HFFc6 (cell line): ENCODE results near the gene PTPRD. TPM values are rescaled to one million over a fixed set of nuclear protein-coding genes. Genes with fewer than 3 reads are reported as not detected.

Experiments
- DNase-seq: peaks from one replicate; pipeline ENCODE4 v3.0.0-alpha.2; 2018
- H3K27ac Mint-ChIP-seq: 2 replicates; pipeline ENCODE4 v1.8.0; 2020; ENCODE audit warnings: mild to moderate bottlenecking, mixed read lengths
- H3K27me3 Mint-ChIP-seq: 2 replicates; pipeline ENCODE4 v1.8.0; 2021; ENCODE audit warnings: mild to moderate bottlenecking, moderate library complexity, mixed read lengths; ENCODE audit not compliant: insufficient read depth
- H3K36me3 Mint-ChIP-seq: 2 replicates; pipeline ENCODE4 v1.8.0; 2021; ENCODE audit warnings: low read depth, mixed read lengths
- H3K4me1 Mint-ChIP-seq: 2 replicates; pipeline ENCODE4 v1.8.0; 2020; ENCODE audit warnings: low read depth, mixed read lengths
- H3K4me3 Mint-ChIP-seq: 2 replicates; pipeline ENCODE4 v1.8.0; 2020; ENCODE audit warnings: mild to moderate bottlenecking, moderate library complexity, mixed read lengths
- H3K9me3 Mint-ChIP-seq: 2 replicates; pipeline ENCODE4 v1.8.0; 2020; ENCODE audit warnings: mild to moderate bottlenecking, mixed read lengths
- CTCF ChIP-seq: fragments of 200-600 bp; sonication (generic); IDR thresholded peaks from 2 replicates; pipeline ENCODE4 v1.5.0; 2021; ENCODE audit warnings: antibody characterized with exemption, mild to moderate bottlenecking
- total RNA-seq, 6 experiments: library from RNA; stranded (reverse); fragmentation: NEBNext Ultra II Directional; extraction: Animal tissue kit (Norgen Biotek cat#: 25700); gene quantifications; 2 replicates in 1 of 6; 3 replicates in 5 of 6; pipeline ENCODE4 v1.2.3, GENCODE V29; 2021

PTPRD gene
- total RNA-seq, 6 experiments from 2014 or later: not detected

DNA sequence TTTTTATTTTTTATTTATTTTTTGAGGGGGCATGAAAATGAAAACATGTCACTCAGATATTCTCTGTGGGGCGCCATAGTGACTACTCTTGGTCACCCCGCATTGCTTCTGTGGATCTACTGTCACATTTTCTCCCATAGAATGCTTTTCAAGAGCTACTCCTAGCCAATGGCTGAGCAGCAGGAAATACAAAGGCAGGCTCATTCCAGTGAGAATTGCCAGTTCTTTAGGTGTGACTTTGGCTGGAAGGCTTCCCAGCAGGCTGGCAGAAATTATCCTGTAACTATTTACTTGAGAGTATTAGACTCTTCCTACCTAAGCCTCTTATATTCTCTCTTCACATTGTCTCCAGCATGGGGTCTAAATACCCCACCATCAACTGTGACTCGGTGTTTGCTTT is 21.0 kb upstream of the PTPRD start:
- no peak for TF ChIP-seq CTCF
- no peak overlapping the region for H3K27ac Mint-ChIP-seq
- no peaks in the 10 kb centered on the region for H3K27me3 Mint-ChIP-seq
- no peak overlapping the region for H3K4me3 Mint-ChIP-seq
- no peak for DNase-seq
- no peaks in the 10 kb centered on the region for H3K4me1 Mint-ChIP-seq
- no peaks in the 10 kb centered on the region for H3K36me3 Mint-ChIP-seq
- H3K9me3 Mint-ChIP-seq: peaks cover 6% of the 10 kb centered on the region; the same call in 1 of the 2 replicates

GRCh38 chr9:10614196-10614800 is 1.5 kb upstream of the PTPRD start:
- Mint-ChIP-seq H3K36me3 (no peaks in the 10 kb centered on the region), H3K4me1 (no peaks in the 10 kb centered on the region), H3K9me3 (peaks cover 27% of the 10 kb centered on the region), H3K27me3 (peaks cover 7% of the 10 kb centered on the region), H3K4me3 (no peak overlapping the region), H3K27ac (no peak overlapping the region)
- DNase-seq: no peak
- no peak for TF ChIP-seq CTCF

DNA sequence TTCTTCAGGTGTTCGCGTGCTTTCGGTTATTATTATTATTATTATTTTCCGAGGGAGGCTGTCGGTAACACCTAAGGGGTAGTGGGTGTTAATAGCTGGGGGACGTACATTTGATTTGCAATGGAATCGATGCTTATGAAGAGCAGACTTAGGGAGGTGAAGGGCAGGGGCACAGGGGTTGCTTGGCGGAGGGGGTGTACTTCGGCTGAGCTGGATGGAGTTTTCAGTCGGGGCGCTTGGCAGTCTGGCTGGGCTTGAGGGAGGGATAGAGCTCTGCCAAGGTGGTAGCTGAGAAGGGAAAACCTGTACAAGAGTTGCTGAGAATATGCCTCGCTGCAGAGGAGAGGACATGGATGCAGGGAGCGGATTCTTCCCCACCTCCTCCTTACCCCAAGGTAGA is 617 bp upstream of the PTPRD start:
- peaks cover 7% of the 10 kb centered on the region for H3K27me3 Mint-ChIP-seq

GRCh38 chr9:10605388-10605787 is 7.4 kb downstream of the PTPRD start:
- DNase-seq: no peak
- Mint-ChIP-seq H3K27me3 (no peaks in the 10 kb centered on the region; the same call in 1 of the 2 replicates), H3K4me1 (no peaks in the 10 kb centered on the region), H3K4me3 (no peak overlapping the region), H3K36me3 (no peaks in the 10 kb centered on the region), H3K9me3 (peaks cover 3% of the 10 kb centered on the region; the same call in 1 of the 2 replicates), H3K27ac (no peak overlapping the region)
- no peak for TF ChIP-seq CTCF

More for the DNA sequence above, 617 bp upstream of the PTPRD start:
- no peak overlapping the region for H3K4me3 Mint-ChIP-seq
- peaks cover 22% of the 10 kb centered on the region for H3K9me3 Mint-ChIP-seq
- no peaks in the 10 kb centered on the region for H3K4me1 Mint-ChIP-seq
- no peaks in the 10 kb centered on the region for H3K36me3 Mint-ChIP-seq
- no peak overlapping the region for H3K27ac Mint-ChIP-seq
- TF ChIP-seq CTCF: no peak
- DNase-seq: no peak

DNA sequence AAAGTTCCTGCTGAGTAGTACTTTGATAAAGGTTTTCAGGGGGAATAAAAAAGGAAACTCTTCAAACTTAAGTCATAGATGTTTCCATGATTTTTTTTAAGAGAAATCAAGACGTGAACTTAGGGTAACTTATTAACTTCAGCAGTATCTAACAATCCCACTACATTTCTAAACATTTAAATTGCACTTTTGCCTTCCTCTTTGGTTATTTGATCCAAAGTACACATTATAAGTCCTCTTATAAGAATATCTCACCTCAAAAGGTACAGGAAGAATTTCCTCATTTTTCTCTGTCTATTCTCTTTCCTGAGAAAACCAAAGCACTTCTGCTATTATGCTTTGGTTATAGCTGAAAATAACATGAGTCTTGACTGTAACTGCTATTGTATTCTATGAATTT is 7.9 kb downstream of the PTPRD start:
- H3K4me3 Mint-ChIP-seq: no peak overlapping the region
- H3K27ac Mint-ChIP-seq: no peak overlapping the region
- H3K36me3 Mint-ChIP-seq: no peaks in the 10 kb centered on the region
- H3K27me3 Mint-ChIP-seq: no peaks in the 10 kb centered on the region; the same call in 1 of the 2 replicates
- DNase-seq: no peak
- no peak for TF ChIP-seq CTCF
- peaks cover 3% of the 10 kb centered on the region; the same call in 1 of the 2 replicates for H3K9me3 Mint-ChIP-seq
- H3K4me1 Mint-ChIP-seq: no peaks in the 10 kb centered on the region

DNA sequence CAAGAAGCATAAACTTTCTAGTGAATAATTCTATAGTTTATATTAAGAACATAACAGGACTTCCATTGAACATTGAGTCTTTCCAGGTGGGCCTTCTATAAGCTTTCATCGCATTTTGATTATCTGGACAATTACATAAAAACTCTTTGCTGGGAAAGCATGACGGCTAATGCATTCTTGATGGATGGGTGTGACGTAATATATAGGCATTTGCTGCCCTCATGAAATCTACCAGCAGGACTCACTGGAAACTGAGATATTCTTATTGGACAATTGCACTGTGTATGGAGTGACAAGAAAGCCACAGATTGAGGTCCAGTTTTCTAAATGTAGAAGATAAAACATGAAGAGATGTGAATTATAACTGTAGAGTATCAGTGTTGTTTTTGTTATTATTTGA is 15.0 kb downstream of the PTPRD start:
- peaks cover 10% of the 10 kb centered on the region for H3K9me3 Mint-ChIP-seq
- H3K27ac Mint-ChIP-seq: no peak overlapping the region
- H3K27me3 Mint-ChIP-seq: no peaks in the 10 kb centered on the region
- DNase-seq: no peak
- no peak for TF ChIP-seq CTCF
- no peak overlapping the region for H3K4me3 Mint-ChIP-seq
- no peaks in the 10 kb centered on the region for H3K4me1 Mint-ChIP-seq
- H3K36me3 Mint-ChIP-seq: no peaks in the 10 kb centered on the region
